K562 (cell line): ENCODE results near the gene KAT14. TPM values are rescaled to one million over a fixed set of nuclear protein-coding genes. Genes with fewer than 3 reads are reported as not detected.

Experiments used
- BRD9 ChIP-seq: fragments of 450-650 bp; IDR thresholded peaks from 2 replicates; pipeline ENCODE4 v1.6.1; 2018; ENCODE audit warnings: low read depth; ENCODE audit not compliant: partially characterized antibody
- CTCFL ChIP-seq: IDR thresholded peaks from 2 replicates; pipeline ENCODE4 v1.6.1; 2011; ENCODE audit warnings: borderline replicate concordance, low read depth, mild to moderate bottlenecking, moderate library complexity, low read length; ENCODE audit not compliant: insufficient read depth, poor library complexity, severe bottlenecking
- KAT7 ChIP-seq: sonication (generic); formaldehyde crosslinking; IDR thresholded peaks from 2 replicates; pipeline ENCODE4 v1.8.0; 2022; ENCODE audit warnings: missing genetic modification reagents, mild to moderate bottlenecking, borderline replicate concordance
- KDM5B ChIP-seq: fragments of 200-600 bp; sonication (generic); IDR thresholded peaks from 2 replicates; pipeline ENCODE4 v1.6.1; 2012; ENCODE audit warnings: low read depth, mild to moderate bottlenecking, moderate library complexity, low read length, control low read depth, inconsistent platforms; ENCODE audit not compliant: insufficient replicate concordance
- MEF2A ChIP-seq: IDR thresholded peaks from 2 replicates; pipeline ENCODE4 v1.6.1; 2011; ENCODE audit warnings: low read depth, mild to moderate bottlenecking, low read length, moderate library complexity; ENCODE audit not compliant: control insufficient read depth
- PHF8 ChIP-seq: fragments of 200-600 bp; sonication (generic); IDR thresholded peaks from 2 replicates; pipeline ENCODE4 v1.6.1; 2012; ENCODE audit warnings: mixed run types, mild to moderate bottlenecking, inconsistent platforms, low read length, moderate library complexity, borderline replicate concordance
- PRMT5 ChIP-seq: sonication (generic); formaldehyde crosslinking; IDR thresholded peaks from 2 replicates; pipeline ENCODE4 v1.5.0; 2020; ENCODE audit warnings: missing genetic modification reagents
- PURB ChIP-seq: sonication (generic); formaldehyde crosslinking; IDR thresholded peaks from 2 replicates; pipeline ENCODE4 v1.9.0; 2021; ENCODE audit warnings: low read depth, mild to moderate bottlenecking, missing genetic modification reagents
- SAP30 ChIP-seq: fragments of 200-600 bp; sonication (generic); IDR thresholded peaks from 2 replicates; pipeline ENCODE4 v1.6.1; 2012; ENCODE audit warnings: borderline replicate concordance, low read depth, mild to moderate bottlenecking, moderate library complexity, low read length, control low read depth, inconsistent platforms; ENCODE audit not compliant: insufficient read depth, poor library complexity, severe bottlenecking
- SETDB1 ChIP-seq: IDR thresholded peaks from one replicate; pipeline ENCODE4 v1.6.1; 2012; ENCODE audit warnings: low read length, control low read depth, inconsistent platforms
- SMAD1 ChIP-seq: fragments of 150-350 bp; IDR thresholded peaks from 2 replicates; pipeline ENCODE4 v1.6.1; 2014; ENCODE audit warnings: low read length, low read depth; ENCODE audit not compliant: partially characterized antibody
- SNRNP70 ChIP-seq: fragments of 200-400 bp; formaldehyde crosslinking; optimal IDR thresholded peaks from 2 replicates; pipeline ENCODE3; 2017; ENCODE audit warnings: low read depth, low read length
- TARDBP ChIP-seq: fragments of 450-650 bp; IDR thresholded peaks from 2 replicates; pipeline ENCODE4 v1.6.1; 2016
- TBL1XR1 ChIP-seq, 2 experiments: IDR thresholded peaks; 2 replicates each; pipeline ENCODE4 v1.6.1; 2012; ENCODE audit warnings: improper control_type of control experiment in 2 of 2, low read length in 2 of 2, mild to moderate bottlenecking in 1 of 2
- U2AF1 ChIP-seq: fragments of 200-400 bp; formaldehyde crosslinking; optimal IDR thresholded peaks from 2 replicates; pipeline ENCODE3; 2017; ENCODE audit warnings: mild to moderate bottlenecking, low read depth, low read length, moderate library complexity
- USF2 ChIP-seq: sonication (generic); formaldehyde crosslinking; IDR thresholded peaks from 2 replicates; pipeline ENCODE4 v1.5.0; 2020; ENCODE audit warnings: missing genetic modification reagents
- ZNF592 ChIP-seq: fragments of 450-650 bp; IDR thresholded peaks from 2 replicates; pipeline ENCODE4 v1.6.1; 2017; ENCODE audit warnings: antibody characterized with exemption, mild to moderate bottlenecking
- ZNF830 ChIP-seq: fragments of 250-450 bp; sonication (Bioruptor Pico); IDR thresholded peaks from 2 replicates; pipeline ENCODE4 v1.5.0; 2021; ENCODE audit warnings: mild to moderate bottlenecking
- polyA plus RNA-seq, 8 experiments: library from polyadenylated mRNA; depleted of rRNA in 4 of 8; stranded (reverse) in 5 of 8; unstranded in 3 of 8; fragments of >200 nt; fragmentation: Nextera tagmentation in 2 of 8; fragmentation: Illumina TruSeq in 1 of 8; extraction: Ambion mirVana in 2 of 8; extraction: Trizol in 1 of 8; gene quantifications; 2 replicates each; pipeline versions ENCODE4 v1.2.1 to v1.2.3, GENCODE V29; 2011 to 2014; ENCODE audit warnings: inconsistent platforms in 1 of 8, missing spikeins in 1 of 8
- total RNA-seq, 7 experiments: library from RNA; depleted of rRNA in 6 of 7; stranded (reverse); fragments of >200 nt in 6 of 7; fragmentation: Illumina TruSeq in 2 of 7; extraction: Trizol in 2 of 7; gene quantifications; 2 replicates each; pipeline versions ENCODE4 v1.2.1 to v1.2.3, GENCODE V29; 2011 to 2021; ENCODE audit warnings: low replicate concordance in 1 of 7

KAT14 gene
- total and polyA plus RNA-seq, 9 of the 15 experiments (the other 6 are each of a cell fraction or from before 2014, with no cell fraction given): 1.7 to 7.2 (median 5.6) TPM

GRCh38 chr20:18137412-18138265, at the start of gene KAT14, which contains the start of gene PET117 (continued):
- peak; percentile 69 for TF ChIP-seq SAP30
- peak; percentile 40 for TF ChIP-seq SMAD1
- TF ChIP-seq TBL1XR1 (IDR thresholded peaks at IDR 0.05; ENCODE audit: low read length in 2 of 2): no peak
- no peak for TF ChIP-seq BRD9
- peak; percentile 90; the same call in 1 of the 2 replicates for TF ChIP-seq PHF8
- no peak for TF ChIP-seq KDM5B
- TF ChIP-seq PRMT5 (CRISPR knock-in tag): 0 out of 2 replicates have a peak, but pooled peaks have one; percentile 30
- TF ChIP-seq ZNF830: no peak
- TF ChIP-seq CTCFL: no peak
- peak; percentile 90 for TF ChIP-seq USF2 (CRISPR knock-in tag)
- peak; percentile 80 for TF ChIP-seq U2AF1
- TF ChIP-seq TARDBP: no peak
- no peak for TF ChIP-seq SNRNP70
- TF ChIP-seq MEF2A: no peak
- TF ChIP-seq PURB: no peak
- no peak for TF ChIP-seq SETDB1
- TF ChIP-seq KAT7 (CRISPR knock-in tag): no peak
- 0 out of 2 replicates have a peak, but pooled peaks have one; percentile 21 for TF ChIP-seq ZNF592
